ENCODE measurements around the gene UBAP1L.

DNA sequence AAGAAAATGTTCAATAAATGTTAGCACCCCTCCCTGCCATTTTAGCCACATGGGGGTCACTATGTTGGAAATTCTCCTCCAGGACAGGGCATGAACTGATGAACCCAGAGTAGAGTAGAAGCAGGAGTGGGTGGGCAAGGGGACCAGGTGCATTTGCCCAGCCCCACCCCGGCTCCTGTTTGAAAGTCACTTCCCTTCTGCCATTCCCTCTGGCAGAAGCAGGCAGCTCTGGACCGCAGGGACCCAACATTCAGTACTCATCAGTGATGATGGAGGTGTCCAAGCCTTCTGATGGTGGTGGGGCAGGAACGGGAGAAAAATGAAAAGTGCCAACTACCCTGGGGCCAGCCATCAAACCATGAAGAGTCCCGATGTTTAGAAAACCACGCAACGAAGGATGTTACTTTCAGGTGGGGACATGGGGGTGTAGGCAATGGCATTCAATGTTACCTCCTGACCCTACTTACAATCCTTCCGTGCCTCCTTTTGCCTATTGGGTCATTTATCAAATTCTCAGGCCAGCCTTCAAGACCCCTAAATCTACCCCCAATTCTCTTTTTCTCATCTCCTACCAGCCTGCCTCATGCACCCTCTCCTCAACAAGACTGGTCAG is 17.2 kb downstream of the UBAP1L start:
- TF ChIP-seq, protein P1, sequence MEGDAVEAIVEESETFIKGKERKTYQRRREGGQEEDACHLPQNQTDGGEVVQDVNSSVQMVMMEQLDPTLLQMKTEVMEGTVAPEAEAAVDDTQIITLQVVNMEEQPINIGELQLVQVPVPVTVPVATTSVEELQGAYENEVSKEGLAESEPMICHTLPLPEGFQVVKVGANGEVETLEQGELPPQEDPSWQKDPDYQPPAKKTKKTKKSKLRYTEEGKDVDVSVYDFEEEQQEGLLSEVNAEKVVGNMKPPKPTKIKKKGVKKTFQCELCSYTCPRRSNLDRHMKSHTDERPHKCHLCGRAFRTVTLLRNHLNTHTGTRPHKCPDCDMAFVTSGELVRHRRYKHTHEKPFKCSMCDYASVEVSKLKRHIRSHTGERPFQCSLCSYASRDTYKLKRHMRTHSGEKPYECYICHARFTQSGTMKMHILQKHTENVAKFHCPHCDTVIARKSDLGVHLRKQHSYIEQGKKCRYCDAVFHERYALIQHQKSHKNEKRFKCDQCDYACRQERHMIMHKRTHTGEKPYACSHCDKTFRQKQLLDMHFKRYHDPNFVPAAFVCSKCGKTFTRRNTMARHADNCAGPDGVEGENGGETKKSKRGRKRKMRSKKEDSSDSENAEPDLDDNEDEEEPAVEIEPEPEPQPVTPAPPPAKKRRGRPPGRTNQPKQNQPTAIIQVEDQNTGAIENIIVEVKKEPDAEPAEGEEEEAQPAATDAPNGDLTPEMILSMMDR (conservative IDR thresholded peaks at IDR 0.05; ENCODE audit: low read depth, low read length) = no peak
- TF ChIP-seq POLR2A (IDR thresholded peaks at IDR 0.05; ENCODE audit: low read depth, low read length) (no peak), RCOR1 (IDR thresholded peaks at IDR 0.05; ENCODE audit: insufficient replicate concordance, low read length) (no peak), FOS (IDR thresholded peaks at IDR 0.05; ENCODE audit: low read depth, low read length) (no peak), MAFK (IDR thresholded peaks at IDR 0.05; ENCODE audit: low read depth, low read length) (no peak), RAD21 (IDR thresholded peaks at IDR 0.05; ENCODE audit: low read length) (no peak), CEBPB (IDR thresholded peaks at IDR 0.05; ENCODE audit: low read depth, low read length) (no peak), SMC3 (IDR thresholded peaks at IDR 0.05; ENCODE audit: low read depth, low read length) (no peak), MXI1 (IDR thresholded peaks at IDR 0.05; ENCODE audit: borderline replicate concordance, low read depth, low read length) (no peak), RFX5 (IDR thresholded peaks at IDR 0.05; ENCODE audit: low read depth, low read length) (no peak)
- TF ChIP-seq, protein P2, sequence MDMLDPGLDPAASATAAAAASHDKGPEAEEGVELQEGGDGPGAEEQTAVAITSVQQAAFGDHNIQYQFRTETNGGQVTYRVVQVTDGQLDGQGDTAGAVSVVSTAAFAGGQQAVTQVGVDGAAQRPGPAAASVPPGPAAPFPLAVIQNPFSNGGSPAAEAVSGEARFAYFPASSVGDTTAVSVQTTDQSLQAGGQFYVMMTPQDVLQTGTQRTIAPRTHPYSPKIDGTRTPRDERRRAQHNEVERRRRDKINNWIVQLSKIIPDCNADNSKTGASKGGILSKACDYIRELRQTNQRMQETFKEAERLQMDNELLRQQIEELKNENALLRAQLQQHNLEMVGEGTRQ (IDR thresholded peaks at IDR 0.05; ENCODE audit: low read depth, low read length) = no peak
- TF ChIP-seq, protein P3, sequence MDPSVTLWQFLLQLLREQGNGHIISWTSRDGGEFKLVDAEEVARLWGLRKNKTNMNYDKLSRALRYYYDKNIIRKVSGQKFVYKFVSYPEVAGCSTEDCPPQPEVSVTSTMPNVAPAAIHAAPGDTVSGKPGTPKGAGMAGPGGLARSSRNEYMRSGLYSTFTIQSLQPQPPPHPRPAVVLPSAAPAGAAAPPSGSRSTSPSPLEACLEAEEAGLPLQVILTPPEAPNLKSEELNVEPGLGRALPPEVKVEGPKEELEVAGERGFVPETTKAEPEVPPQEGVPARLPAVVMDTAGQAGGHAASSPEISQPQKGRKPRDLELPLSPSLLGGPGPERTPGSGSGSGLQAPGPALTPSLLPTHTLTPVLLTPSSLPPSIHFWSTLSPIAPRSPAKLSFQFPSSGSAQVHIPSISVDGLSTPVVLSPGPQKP (IDR thresholded peaks at IDR 0.05; ENCODE audit: borderline replicate concordance, low read depth, low read length) = no peak
